ENCODE data around the gene CCDC102A.
A peak's percentile ranks its signal among the peaks of the same experiment; 100 is the strongest.
"Not testable (repeated sequence)": the region's sequence is repeated elsewhere in the genome, so short reads cannot be mapped to it uniquely, and the experiment has no call there.

CCDC102A gene

DNA sequence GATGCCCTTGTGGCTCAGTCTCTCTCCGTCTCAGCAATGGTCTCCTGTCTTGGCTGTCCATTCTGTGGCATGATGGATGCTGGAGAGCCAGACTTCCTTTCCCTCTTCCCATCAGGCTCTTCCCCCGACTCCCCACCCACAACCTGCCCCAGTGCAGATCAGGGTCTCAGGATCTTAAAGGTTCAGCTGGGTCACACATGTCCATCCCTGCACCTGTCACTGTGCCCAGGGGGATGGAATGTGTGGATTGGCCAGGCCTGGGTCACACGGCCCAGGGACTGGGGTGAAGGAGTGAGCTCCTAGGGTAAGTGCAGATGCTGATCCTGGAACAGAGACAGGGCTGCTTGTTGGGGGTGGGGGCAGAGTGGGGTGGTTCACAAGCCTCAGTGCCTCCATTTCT, 29.1 kb upstream of the CCDC102A start:
- DNase-seq (ENCODE audit: low spot score) = no peak

GRCh38 chr16:57564571-57565270, 28.4 kb upstream of the CCDC102A start:
- no peak for DNase-seq (ENCODE audit: low spot score)

GRCh38 chr16:57563761-57564160, 27.4 kb upstream of the CCDC102A start:
- no peak for DNase-seq (ENCODE audit: low spot score)

DNA sequence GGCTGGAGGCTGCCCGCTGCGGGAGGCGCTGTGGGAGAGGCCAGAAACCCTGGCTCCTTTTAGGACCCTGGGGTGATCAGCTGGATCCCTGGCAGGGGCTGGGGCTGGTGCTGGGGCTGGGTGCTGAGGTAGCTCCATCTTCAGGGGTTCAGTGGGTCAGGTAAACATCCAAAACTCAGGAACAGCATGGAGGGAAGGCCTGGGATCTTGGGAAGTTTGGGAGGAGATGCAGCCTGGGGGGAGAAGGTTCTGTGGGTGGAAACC, 27.0 kb upstream of the CCDC102A start:
- DNase-seq (ENCODE audit: low spot score) = no peak

- DNase-seq (ENCODE audit: low spot score) = no peak
Observed at GRCh38 chr16:57562669-57563486, 26.5 kb upstream of the CCDC102A start.

DNA sequence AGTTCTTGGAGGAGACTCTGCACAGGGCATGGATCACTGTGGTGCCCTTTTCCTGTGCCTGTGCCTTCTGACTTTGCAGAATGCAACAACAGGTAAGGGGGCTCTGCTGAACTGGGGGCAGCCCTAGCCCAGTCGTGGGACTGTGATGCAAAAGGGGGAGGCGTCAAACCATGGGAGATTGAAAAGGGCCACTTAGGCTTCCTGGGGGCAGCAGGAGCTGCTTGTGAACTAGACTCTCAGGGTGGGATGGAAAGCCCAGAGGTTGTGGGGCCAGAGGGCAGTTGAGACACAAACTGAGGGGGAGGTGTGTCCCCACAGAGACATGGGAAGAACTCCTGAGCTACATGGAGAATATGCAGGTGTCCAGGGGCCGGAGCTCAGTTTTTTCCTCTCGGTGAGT, 25.7 kb upstream of the CCDC102A start:
- no peak for DNase-seq (ENCODE audit: low spot score)

GRCh38 chr16:57559072-57559790, 22.9 kb upstream of the CCDC102A start:
- no peak for DNase-seq (ENCODE audit: low spot score)

- DNase-seq (ENCODE audit: low spot score) = no peak
Observed at GRCh38 chr16:57556941-57557541, 20.7 kb upstream of the CCDC102A start.

DNA sequence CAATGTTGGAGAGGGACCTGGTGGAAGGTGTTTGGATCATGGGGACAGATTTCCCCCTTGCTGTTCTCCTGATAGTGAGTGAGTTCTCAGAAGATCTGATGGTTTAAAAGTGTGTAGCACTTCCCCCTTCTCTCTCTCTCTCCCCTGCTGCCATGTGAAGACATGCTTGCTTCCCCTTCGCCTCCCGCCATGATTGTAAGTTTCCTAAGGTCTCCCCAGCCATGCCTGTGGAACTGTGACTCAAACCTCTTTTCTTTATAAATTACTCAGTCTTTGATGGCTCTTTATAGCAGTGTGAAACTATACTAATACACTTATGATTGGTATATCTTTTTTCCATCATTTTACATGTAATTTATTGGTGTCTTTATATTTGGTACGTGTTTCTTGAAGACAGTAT, 19.5 kb upstream of the CCDC102A start:
- no peak for DNase-seq (ENCODE audit: low spot score)

- DNase-seq (ENCODE audit: low spot score) = no peak
Observed at GRCh38 chr16:57551057-57551456, 14.7 kb upstream of the CCDC102A start.

- DNase-seq (ENCODE audit: low spot score) = no peak
Observed at GRCh38 chr16:57549730-57550129, 13.4 kb upstream of the CCDC102A start.

DNA sequence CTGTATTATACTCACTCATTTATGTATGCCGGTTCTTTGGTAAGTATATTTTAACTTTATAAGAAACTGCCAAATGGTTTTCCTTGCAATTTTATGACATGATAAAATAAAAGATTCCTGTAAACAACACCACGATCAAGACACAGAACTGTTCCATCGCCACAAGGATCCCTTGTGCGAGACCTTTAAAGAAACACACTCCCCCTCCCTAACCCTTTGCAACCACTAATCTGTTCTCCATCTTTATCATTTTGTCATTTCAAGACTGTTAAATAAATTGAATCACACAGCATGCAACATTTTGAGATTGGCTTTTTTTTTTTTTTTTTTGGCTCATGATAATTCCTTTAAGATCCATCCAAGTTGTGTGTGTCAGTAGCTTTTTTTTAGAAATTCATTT, 12.0 kb upstream of the CCDC102A start:
- no peak for DNase-seq (ENCODE audit: low spot score)

GRCh38 chr16:57547524-57547923, 11.2 kb upstream of the CCDC102A start:
- not testable (repeated sequence) for DNase-seq (ENCODE audit: low spot score)

DNA sequence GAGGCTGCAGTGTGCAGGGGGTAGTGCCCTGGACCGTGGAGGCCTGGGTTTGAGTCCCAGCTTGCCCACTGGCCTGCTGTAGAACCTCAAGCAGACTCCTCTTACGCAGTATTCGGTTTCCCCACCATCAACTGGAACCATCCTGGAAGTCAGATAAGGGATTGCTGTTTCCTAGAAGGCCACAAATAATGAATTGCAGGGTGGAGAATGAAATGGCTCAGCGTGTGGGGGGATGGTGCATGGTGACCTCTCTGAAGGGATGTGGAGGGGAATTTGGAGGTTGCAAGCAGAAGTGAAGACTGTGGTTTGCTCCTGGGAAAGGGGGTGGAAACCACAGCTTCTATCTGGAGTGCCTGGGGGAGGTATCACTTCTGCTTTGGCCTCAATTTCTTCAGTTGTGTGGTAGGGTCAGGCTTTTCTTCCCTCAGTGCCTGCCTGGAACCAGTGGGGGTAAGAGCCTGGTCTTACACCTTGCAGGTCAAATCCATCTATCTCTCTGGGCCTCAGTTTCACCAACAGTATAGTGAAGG, 7.8 kb upstream of the CCDC102A start:
- peak; percentile 62 for DNase-seq (ENCODE audit: low spot score)

DNA sequence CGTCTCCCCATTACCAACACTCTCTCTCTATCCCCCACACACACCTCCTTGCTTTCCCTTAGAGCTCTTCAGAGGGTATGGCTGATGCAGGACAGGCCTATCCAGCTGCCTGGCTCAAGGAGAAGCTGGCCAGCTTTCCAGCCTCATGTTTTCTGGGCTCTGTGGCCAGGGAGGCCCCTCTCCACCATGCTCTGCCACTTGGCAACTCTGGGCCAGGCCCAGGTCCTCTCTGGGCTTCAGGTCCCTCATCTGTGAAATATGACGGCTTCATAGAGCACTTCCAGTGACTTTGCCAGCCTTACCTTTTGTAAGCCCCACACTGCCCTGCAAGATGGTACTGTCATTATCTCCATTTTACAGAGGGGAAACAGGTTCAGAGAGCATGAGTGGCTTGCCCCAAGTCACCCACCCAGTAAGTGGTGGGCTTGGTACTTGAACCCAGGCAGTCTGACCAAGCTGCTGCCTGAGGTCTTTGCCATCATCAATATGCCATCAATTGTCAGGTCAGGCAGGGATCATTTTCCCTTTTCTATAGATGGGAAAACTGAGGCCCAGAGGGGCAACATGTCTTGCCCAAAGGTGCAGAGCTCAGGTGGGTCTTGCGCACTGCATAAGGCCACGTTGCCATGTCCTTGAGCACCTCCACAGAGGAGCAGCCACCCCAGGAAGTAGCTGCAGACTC, 5.5 kb upstream of the CCDC102A start:
- no peak for DNase-seq (ENCODE audit: low spot score)

DNA sequence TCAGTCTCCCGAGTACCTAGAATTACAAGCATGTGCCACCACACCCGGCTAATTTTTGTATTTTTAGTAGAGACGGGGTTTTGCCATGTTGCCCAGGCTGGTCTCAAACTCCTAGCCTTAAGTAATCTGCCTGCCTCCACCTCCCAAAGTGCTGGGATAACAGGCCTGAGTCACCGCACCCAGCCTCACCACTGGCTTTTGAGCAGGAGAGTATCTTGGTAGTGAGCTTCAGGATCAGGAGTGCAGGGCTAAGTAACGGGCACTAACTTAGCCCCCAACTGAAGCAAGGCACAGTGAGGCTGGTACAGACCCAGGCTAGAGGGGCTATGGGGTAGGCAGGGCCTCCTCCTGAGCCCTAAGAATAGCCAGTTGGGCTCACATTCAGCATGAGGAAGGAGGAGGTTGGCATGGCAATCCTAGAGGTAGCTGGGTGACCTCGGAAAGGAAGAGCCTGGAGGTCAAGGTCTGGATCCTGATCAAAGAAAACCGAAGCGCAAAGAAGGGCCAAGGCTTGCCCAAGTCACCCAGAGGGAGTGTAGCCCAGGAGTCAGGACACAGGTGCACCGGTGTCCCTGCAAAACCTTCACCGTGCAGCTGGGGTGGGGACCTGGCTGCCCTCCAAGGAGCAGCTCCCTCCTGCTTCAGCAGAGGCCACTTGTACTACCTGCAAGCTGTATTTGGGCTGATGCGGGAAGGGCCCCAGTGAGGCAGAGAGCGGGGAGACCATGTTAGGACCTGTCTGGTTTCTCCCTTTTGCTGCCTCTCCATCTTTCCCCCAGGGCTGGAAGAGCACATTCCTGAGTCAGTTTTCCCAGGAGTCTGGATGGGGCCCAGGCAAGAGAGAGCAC, 4.8 kb upstream of the CCDC102A start:
- no peak for DNase-seq (ENCODE audit: low spot score)

- DNase-seq (ENCODE audit: low spot score) = no peak
Observed at GRCh38 chr16:57540387-57540786, 4.0 kb upstream of the CCDC102A start.

GRCh38 chr16:57539072-57539796, 2.9 kb upstream of the CCDC102A start:
- DNase-seq (ENCODE audit: low spot score) = no peak

DNA sequence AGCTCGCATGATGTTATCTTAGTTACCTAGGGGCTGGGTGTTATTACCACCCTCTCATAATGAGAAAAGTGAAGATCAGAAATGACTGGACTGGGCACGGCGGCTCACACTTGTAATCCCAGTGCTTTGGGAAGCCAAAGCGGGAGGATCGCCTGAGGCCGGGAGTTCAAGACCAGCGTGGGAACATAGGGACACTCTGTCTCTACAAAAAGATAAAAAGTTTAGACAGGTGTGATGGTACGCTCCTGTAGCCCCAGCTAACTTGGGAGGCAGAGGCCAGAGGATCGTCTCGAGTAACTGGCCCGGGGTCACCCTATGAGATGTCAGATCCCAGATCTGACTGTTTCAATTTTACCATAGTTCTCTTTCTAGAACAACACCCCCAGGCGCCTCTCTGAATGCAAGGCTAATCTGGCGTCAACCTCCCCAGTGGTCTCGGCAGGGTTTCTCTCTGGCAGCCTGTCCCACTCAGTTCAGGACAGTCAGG, 1.9 kb upstream of the CCDC102A start:
- DNase-seq (ENCODE audit: low spot score) = no peak

DNA sequence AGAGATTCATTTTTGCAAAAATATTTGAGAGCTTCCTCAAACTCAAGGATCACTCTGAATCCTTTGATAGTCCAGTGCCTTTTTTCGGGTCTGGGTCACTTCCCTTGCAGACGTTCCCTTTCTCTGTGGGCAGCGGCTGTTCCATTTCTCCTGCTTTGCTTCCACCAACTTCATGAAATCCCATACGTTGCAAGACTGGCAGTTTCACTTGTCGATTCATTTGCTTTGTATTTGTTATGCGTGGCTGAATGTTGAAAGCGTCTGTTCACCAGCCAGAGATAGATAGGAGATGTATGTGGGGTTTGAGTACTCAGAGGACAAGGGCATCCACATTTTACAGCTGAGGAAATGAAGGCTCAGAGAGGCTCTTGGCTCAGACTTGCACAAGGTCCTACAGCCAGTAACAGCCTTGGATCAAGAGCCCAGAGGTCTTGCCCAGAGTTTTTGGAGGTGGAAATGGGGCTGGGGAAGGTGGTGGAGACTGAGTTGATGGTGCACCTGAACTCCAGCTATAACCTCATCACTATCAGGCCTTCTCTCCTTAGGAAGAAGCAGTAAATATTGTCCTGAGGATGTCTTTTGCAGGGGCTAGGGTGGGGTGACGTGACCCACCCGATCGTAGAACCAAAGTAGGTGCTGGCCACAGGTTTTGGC, 1.3 kb upstream of the CCDC102A start:
- DNase-seq (ENCODE audit: low spot score) = peak; percentile 48

All from Ammon's horn (tissue), 1 donor.